Stimulated activated CD4-positive, alpha-beta T cell treated with anti-CD3 and anti-CD28 coated beads, Interleukin-4, amount 100 ng/mL, for 1 hour (primary cell): ENCODE measurements around the gene FAM234A.

Source experiments
- DNase-seq: peaks from one replicate; pipeline ENCODE4 v3.0.0-alpha.2; 2020

FAM234A gene

GRCh38 chr16:283033-283805 lies 48.6 kb downstream of the FAM234A start, which contains the start of gene PDIA2:
Gene PDIA2, plus strand, starts transcription at chr16:283164. Its CDS starts 6 bp downstream, at chr16:283170.
- no peak for DNase-seq

- DNase-seq, result no peak
Observed at GRCh38 chr16:284204-285120, 49.8 kb downstream of the FAM234A start.

- DNase-seq, result no peak
Observed at GRCh38 chr16:285146-286055, 50.8 kb downstream of the FAM234A start.

- DNase-seq, result no peak
Observed at GRCh38 chr16:286491-287297, 52.1 kb downstream of the FAM234A start.

GRCh38 chr16:287298-287811 lies 52.7 kb downstream of the FAM234A start:
- DNase-seq, result no peak

GRCh38 chr16:287981-288920 lies 53.6 kb downstream of the FAM234A start:
- no peak for DNase-seq

GRCh38 chr16:289395-289997 lies 54.9 kb downstream of the FAM234A start:
- no peak for DNase-seq

DNA sequence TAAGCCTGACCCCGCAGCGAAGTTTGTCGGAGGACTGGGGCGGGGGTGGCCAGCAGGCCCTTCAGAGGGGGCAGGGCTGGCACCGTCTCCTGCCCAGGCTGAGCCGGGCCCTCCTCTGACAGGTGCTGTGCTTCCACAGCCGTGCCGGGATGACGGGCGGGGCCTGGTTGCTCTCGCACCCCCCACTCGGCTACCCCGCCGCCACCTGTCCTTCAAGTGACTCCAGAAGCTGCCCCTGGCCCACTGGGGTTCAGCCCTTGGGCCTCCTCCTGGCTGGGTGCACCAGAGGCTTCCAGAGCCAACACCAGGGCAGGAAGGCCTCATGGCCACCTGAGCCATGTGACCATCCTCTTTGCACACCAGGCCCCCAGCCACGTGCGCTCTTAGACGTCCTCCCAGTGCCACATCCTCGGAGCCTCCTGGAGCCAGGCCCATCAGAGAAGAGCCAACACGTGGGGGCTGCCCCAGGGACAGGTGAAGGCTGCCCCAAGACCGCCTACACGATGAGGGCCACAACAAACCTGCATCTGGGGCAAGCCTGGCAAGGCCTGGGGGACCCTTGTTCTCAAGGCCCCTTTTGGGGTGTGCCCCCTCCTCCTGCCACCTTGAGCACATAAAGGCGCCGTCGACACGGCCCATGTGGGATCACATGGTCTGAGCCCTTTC lies 55.5 kb downstream of the FAM234A start:
- DNase-seq, result no peak

DNA sequence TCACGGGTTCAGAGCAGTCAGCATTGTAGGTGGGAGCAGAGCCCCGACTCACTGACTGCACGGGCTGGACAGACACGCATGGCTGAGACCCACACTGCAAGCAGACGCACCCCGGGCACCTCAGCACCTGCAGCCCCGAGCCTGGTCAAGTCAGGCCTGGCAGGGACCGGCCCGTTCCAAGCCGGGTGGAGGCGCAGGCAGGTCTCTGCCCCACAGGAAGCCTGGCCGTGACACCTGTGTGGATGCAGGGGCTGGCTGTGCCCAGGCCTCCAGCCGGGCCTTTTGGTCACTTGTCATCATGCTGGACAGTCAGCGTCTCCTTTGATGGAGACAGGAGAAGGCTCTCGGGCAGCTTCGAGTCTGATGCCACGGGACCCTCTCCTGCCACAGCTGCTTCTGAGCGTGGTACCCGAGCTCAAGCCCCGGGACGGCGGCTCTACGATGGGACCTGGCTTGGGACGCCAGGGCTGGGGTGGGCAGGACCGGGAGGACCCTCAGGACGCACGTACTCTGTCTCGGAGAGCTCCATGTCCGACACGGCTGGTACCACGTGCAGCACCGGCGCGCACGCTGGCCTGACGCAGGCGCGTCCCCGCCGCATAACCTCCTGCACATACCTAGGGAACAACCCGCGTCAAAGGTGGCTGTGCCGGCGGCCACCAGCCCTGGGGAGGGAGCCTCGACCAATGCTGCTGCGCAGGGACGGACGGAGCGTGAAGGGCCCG lies 56.2 kb downstream of the FAM234A start:
- no peak for DNase-seq

DNA sequence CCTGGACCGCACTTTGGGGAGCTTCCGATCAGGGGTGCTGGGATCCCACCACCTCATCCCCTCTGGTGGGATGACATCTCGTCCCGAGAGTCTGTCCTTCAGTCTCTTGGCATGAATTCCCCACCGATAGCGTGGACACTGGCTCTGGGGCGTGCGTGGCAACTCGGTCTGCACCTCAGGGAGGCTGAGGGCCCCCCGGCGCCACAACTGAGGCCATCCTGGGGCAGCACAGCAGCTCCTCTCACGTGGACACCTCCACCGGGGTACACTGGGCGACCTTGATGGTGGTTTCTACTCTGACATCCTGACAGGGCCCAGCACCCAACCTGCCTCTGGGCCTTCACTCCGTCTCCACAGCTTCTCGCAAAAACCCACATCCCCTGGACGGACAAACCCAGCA lies 56.9 kb downstream of the FAM234A start:
- no peak for DNase-seq

GRCh38 chr16:293043-293775 lies 58.6 kb downstream of the FAM234A start:
- DNase-seq, result no peak

DNA sequence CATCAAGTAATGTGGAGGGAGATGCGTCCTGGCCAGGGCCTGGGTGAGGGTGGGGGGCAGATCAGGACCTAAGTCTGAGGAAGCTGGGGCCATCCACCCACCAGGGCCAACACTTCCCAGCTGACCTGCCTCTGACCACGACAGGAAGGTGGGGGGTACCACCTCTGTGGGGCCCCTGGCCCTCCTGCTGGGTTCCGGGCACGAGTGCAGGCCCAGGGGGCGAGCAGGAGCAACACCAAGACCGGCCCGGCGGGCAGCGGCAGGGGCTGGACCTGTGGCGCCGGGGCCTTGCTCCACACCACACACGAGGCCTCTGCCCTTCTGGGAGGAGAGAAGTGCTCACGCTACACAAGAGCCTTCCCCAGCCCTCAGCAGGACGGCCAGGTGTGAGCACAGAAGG lies 61.7 kb downstream of the FAM234A start:
- no peak for DNase-seq

GRCh38 chr16:296806-297510 lies 62.3 kb downstream of the FAM234A start:
- no peak for DNase-seq

DNA sequence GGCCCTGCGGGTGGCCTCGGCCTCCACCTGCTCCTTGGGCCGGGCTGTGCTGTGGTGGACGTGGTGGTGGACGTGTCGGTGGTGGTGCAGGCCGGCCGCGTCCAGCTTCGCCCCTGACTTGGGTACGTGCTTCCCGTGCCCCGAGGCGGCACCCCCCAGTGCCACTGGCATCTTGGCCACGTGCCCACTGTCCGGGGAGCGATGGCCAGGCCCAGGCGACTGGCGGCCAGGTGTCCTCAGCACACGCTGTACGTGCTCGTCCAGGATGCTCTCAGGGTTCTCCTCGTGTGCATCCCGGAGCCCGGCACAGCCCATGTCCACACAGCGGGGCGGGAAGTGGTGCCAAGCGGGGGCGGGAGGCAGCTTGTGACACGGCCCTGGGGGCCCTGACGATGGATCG lies 63.2 kb downstream of the FAM234A start:
- no peak for DNase-seq

- no peak for DNase-seq
Observed at GRCh38 chr16:301235-301634, 66.6 kb downstream of the FAM234A start.

DNA sequence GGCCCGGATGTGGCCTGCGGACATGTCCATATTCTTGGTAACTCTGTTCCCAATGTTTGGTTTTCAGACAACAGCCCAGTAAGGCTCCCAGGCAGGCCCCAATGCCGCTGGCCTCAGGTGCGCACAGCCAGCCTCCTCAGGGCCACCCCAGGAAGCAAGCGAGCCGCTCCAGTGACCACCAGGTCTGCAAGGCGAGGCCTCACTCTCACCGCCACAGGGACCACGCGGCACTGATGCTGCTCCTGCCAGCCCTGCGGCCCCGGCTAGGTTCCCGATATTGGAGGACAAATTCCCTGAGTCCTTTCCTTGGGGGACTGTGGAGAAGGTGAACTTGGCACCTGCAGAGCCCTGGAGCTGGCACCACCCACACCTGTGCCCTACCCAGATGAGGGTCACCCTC lies 67.3 kb downstream of the FAM234A start:
- no peak for DNase-seq

GRCh38 chr16:303760-304505 lies 69.3 kb downstream of the FAM234A start:
- no peak for DNase-seq
